ENCODE data around the gene WDR59. TPM values are rescaled to one million over a fixed set of nuclear protein-coding genes. Genes with fewer than 3 reads are reported as not detected.

The WDR59 gene
- total RNA-seq, 1 donor from 2014 or later = 23.4 TPM

GRCh38 chr16:74836111-74836671, 148.7 kb downstream of the WDR59 start:
- Histone ChIP-seq H3K36me3 (ENCODE audit: control insufficient read depth, insufficient read depth, low read length) (no peaks in the 10 kb centered on the region), H3K27me3 (ENCODE audit: control insufficient read depth, insufficient read depth, low read length) (peaks cover 3% of the 10 kb centered on the region), H3K4me3 (ENCODE audit: low read depth, low read length) (no peak overlapping the region)
- TF ChIP-seq, protein P1, sequence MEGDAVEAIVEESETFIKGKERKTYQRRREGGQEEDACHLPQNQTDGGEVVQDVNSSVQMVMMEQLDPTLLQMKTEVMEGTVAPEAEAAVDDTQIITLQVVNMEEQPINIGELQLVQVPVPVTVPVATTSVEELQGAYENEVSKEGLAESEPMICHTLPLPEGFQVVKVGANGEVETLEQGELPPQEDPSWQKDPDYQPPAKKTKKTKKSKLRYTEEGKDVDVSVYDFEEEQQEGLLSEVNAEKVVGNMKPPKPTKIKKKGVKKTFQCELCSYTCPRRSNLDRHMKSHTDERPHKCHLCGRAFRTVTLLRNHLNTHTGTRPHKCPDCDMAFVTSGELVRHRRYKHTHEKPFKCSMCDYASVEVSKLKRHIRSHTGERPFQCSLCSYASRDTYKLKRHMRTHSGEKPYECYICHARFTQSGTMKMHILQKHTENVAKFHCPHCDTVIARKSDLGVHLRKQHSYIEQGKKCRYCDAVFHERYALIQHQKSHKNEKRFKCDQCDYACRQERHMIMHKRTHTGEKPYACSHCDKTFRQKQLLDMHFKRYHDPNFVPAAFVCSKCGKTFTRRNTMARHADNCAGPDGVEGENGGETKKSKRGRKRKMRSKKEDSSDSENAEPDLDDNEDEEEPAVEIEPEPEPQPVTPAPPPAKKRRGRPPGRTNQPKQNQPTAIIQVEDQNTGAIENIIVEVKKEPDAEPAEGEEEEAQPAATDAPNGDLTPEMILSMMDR (IDR thresholded peaks at IDR 0.05; ENCODE audit: insufficient read depth, low read length, poor library complexity, severe bottlenecking) = no peak
- DNase-seq (ENCODE audit: low read depth) = no peak

DNA sequence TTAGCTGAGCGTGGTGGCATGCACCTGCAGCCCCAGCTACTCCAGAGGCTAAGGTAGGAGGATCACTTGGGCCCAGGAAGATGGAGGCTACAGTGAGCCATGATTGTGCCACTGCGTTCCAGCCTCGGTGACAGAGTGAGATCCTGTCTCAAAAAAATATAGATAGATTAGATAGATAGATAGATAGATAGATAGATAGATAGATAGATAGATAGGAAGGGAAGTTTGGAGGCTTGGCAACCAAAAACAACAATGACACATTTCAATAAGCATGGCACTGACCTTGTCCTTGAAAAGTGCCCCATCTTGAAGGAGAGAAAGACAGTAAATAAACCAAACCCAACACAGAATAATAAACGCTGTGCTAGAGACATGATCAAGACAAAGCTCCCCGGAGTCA, 152.7 kb downstream of the WDR59 start:
- Histone ChIP-seq H3K27me3 (ENCODE audit: control insufficient read depth, insufficient read depth, low read length) (peaks cover 3% of the 10 kb centered on the region), H3K36me3 (ENCODE audit: control insufficient read depth, insufficient read depth, low read length) (no peaks in the 10 kb centered on the region), H3K4me3 (ENCODE audit: low read depth, low read length) (no peak overlapping the region)
- TF ChIP-seq, protein P1 (IDR thresholded peaks at IDR 0.05; ENCODE audit: insufficient read depth, low read length, poor library complexity, severe bottlenecking) = no peak
- no peak for DNase-seq (ENCODE audit: low read depth)

DNA sequence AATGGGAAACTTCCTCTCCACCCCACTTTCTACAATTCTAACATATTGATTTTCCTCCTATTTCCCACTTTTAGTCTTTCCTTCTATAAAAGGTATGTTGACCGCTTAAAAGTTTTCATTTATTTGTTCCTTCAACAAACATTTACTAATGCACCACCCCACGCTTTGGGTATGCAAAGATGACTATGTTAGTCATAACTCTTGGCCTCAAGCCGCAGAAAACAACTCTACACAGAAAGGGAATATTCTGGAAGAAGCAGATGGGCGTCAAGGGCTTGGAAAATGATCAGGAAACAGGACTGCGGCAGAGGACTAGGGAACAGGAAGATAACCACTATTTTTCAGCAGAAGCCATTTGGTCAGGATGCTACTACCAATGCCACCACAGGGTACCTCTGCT, 153.5 kb downstream of the WDR59 start:
- Histone ChIP-seq H3K36me3 (ENCODE audit: control insufficient read depth, insufficient read depth, low read length) (no peaks in the 10 kb centered on the region), H3K27me3 (ENCODE audit: control insufficient read depth, insufficient read depth, low read length) (peaks cover 3% of the 10 kb centered on the region), H3K4me3 (ENCODE audit: low read depth, low read length) (no peak overlapping the region)
- DNase-seq (ENCODE audit: low read depth) = no peak
- TF ChIP-seq, protein P1 (IDR thresholded peaks at IDR 0.05; ENCODE audit: insufficient read depth, low read length, poor library complexity, severe bottlenecking) = no peak

DNA sequence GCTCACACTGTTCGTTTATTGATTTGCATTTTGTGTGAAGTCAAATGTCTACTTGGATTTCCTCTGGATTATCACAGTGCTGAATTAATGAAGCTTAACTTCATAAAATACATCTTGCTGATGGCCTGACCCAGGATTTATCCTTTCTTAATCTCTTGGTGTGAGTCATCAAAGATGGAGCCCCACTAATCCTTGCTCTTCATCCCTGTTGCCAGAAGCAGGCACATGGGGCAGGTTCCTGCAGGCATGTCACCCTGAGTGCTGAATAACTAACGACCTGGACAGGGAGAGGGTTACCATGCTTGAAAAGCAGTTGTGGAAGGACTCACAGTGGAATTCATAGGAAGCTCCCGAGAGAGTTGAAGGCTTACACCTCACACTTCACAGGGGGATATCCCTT, 154.3 kb downstream of the WDR59 start:
- Histone ChIP-seq H3K27me3 (ENCODE audit: control insufficient read depth, insufficient read depth, low read length) (peaks cover 3% of the 10 kb centered on the region), H3K4me3 (ENCODE audit: low read depth, low read length) (no peak overlapping the region), H3K36me3 (ENCODE audit: control insufficient read depth, insufficient read depth, low read length) (no peaks in the 10 kb centered on the region)
- DNase-seq (ENCODE audit: low read depth) = no peak
- TF ChIP-seq, protein P1 (IDR thresholded peaks at IDR 0.05; ENCODE audit: insufficient read depth, low read length, poor library complexity, severe bottlenecking) = no peak

DNA sequence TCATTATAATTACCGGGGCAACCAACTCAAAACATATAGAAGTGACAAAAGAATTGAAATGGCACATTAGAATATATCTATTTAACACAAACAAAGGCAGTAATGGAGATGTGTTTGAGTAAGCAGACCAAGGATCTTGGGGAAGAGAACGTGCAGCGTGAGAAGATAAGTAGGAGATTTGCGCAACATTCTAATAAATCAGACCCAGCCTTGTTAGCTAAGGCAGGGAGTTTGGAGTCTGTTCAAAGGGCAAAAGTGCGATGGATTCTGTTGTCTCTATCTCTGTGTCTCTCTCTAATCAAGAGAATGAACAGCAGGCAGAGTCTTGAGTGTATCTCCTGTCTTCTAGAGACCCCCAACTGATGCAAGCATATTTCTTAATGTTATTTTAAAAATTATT, 155.3 kb downstream of the WDR59 start:
- TF ChIP-seq, protein P1 (IDR thresholded peaks at IDR 0.05; ENCODE audit: insufficient read depth, low read length, poor library complexity, severe bottlenecking) = no peak
- H3K36me3 ChIP-seq (ENCODE audit: control insufficient read depth, insufficient read depth, low read length) = no peaks in the 10 kb centered on the region
- no peak overlapping the region for H3K4me3 ChIP-seq (ENCODE audit: low read depth, low read length)
- no peak for DNase-seq (ENCODE audit: low read depth)
- H3K27me3 ChIP-seq (ENCODE audit: control insufficient read depth, insufficient read depth, low read length) = peaks cover 3% of the 10 kb centered on the region

- DNase-seq (ENCODE audit: low read depth) = no peak
- Histone ChIP-seq H3K36me3 (ENCODE audit: control insufficient read depth, insufficient read depth, low read length) (no peaks in the 10 kb centered on the region), H3K27me3 (ENCODE audit: control insufficient read depth, insufficient read depth, low read length) (no peaks in the 10 kb centered on the region), H3K4me3 (ENCODE audit: low read depth, low read length) (no peak overlapping the region)
- TF ChIP-seq, protein P1 (IDR thresholded peaks at IDR 0.05; ENCODE audit: insufficient read depth, low read length, poor library complexity, severe bottlenecking) = no peak
Measured at GRCh38 chr16:74825941-74826340, 159.0 kb downstream of the WDR59 start.

Measured in kidney epithelial cell (primary cell).